HT-29 (cell line): ENCODE data around the gene H2BK1. TPM values are rescaled to one million over a fixed set of nuclear protein-coding genes. Genes with fewer than 3 reads are reported as not detected.

Experiments used
- DNase-seq: peaks from one replicate; pipeline ENCODE4 v3.0.0-alpha.2; 2015; ENCODE audit warnings: low spot score
- total RNA-seq: library from RNA; depleted of rRNA; stranded (reverse); fragments of >200 nt; shearing (Covaris generic); gene quantifications from 2 replicates; pipeline ENCODE4 v1.2.3, GENCODE V29; 2014

The H2BK1 gene
- total RNA-seq, 1 experiment from 2014 or later: not detected

- DNase-seq: no peak
Observed at GRCh38 chr7:151205730-151206129, 4.6 kb downstream of the H2BK1 start.

- DNase-seq: no peak
Observed at GRCh38 chr7:151204383-151205032, 5.8 kb downstream of the H2BK1 start.

- no peak for DNase-seq
Observed at GRCh38 chr7:151202836-151203235, 7.5 kb downstream of the H2BK1 start.

GRCh38 chr7:151201751-151202150 lies 8.5 kb downstream of the H2BK1 start:
- no peak for DNase-seq

- no peak for DNase-seq
Observed at GRCh38 chr7:151201344-151201743, 8.9 kb downstream of the H2BK1 start.

GRCh38 chr7:151198945-151199848 lies 11.1 kb downstream of the H2BK1 start:
- no peak for DNase-seq

GRCh38 chr7:151197932-151198331 lies 12.4 kb downstream of the H2BK1 start:
- no peak for DNase-seq

- no peak for DNase-seq
Observed at GRCh38 chr7:151195616-151196450, 14.5 kb downstream of the H2BK1 start.

- no peak for DNase-seq
Observed at GRCh38 chr7:151194188-151194587, 16.1 kb downstream of the H2BK1 start.

GRCh38 chr7:151193203-151193978 lies 16.9 kb downstream of the H2BK1 start:
- DNase-seq: no peak

- DNase-seq: no peak
Observed at GRCh38 chr7:151192002-151192539, 18.2 kb downstream of the H2BK1 start.

- DNase-seq: peak; percentile 36
Observed at GRCh38 chr7:151191544-151191943, 18.7 kb downstream of the H2BK1 start.

GRCh38 chr7:151189038-151189437 lies 21.2 kb downstream of the H2BK1 start:
- no peak for DNase-seq

- no peak for DNase-seq
Observed at GRCh38 chr7:151188252-151188542, 22.1 kb downstream of the H2BK1 start.

- no peak for DNase-seq
Observed at GRCh38 chr7:151187409-151188251, 22.7 kb downstream of the H2BK1 start.

- no peak for DNase-seq
Observed at GRCh38 chr7:151186640-151187408, 23.5 kb downstream of the H2BK1 start, which contains the start of gene ASB10. Gene ASB10, minus strand, starts transcription at chr7:151187250. Its CDS starts 120 bp downstream, at chr7:151187130.

- DNase-seq: no peak
Observed at GRCh38 chr7:151185762-151186639, 24.3 kb downstream of the H2BK1 start.

GRCh38 chr7:151181011-151181431 lies 29.3 kb downstream of the H2BK1 start:
- DNase-seq: no peak
